Stimulated activated CD4-positive, alpha-beta T cell treated with anti-CD3 and anti-CD28 coated beads, Interleukin-2, amount 100 ng/mL, for 4 hours (primary cell): Measurements from ENCODE around the gene PCDHA13.
"Not testable (repeated sequence)": the region's sequence is repeated elsewhere in the genome, so short reads cannot be mapped to it uniquely, and the experiment has no call there.

Experiments
- DNase-seq: peaks from one replicate; pipeline ENCODE4 v3.0.0-alpha.2; 2020; ENCODE audit warnings: low read depth

The PCDHA13 gene

DNA sequence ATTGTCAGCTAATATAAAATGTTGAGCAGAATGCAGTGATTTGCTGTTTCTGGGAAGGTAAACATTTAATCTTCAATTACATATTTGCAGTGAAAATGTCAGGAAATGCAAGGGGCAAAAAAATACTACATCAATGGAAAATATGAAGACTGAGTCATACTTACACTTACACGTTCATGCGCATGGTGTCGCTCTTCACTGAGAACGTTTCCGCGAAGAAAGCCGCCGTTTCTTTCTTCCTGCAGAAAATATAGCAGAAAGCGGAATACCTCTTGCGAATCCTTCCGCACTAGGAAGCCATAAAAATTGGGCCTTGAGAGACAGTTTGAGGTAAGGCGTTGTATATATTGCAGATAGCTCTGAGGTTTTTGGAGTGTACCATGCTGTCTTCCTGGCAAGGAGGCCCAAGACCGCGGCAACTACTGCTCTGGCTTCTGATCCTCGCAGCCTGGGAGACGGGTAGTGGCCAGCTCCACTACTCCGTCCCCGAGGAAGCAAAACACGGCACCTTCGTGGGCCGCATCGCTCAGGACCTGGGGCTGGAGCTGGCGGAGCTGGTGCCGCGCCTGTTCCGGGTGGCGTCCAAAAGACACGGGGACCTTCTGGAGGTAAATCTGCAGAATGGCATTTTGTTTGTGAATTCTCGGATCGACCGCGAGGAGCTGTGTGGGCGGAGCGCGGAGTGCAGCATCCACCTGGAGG is at the start of gene PCDHA13:
TSS of gene PCDHA13 (plus strand) at position 236 of the 702 bp plus-strand sequence. CDS start at position 381, 145 bp downstream.
- DNase-seq: no peak

- no peak for DNase-seq
These were observed 47.9 kb upstream of the PCDHA13 start, which contains the start of gene PCDHA7 for GRCh38 chr5:140833993-140834392. Gene PCDHA7, plus strand, starts transcription at chr5:140834269. Its CDS starts 115 bp downstream, at chr5:140834384.

DNA sequence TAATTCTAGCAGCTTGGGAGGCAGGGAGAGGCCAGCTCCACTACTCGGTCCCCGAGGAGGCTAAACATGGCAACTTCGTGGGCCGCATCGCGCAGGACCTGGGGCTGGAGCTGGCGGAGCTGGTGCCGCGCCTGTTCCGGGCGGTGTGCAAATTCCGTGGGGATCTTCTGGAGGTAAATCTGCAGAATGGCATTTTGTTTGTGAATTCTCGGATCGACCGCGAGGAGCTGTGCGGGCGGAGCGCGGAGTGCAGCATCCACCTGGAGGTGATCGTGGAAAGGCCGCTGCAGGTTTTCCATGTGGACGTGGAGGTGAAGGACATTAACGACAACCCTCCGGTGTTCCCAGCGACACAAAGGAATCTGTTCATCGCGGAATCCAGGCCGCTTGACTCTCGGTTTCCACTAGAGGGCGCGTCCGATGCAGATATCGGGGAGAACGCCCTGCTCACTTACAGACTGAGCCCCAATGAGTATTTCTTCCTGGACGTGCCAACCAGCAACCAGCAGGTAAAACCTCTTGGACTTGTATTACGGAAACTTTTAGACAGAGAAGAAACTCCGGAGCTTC is 47.4 kb upstream of the PCDHA13 start:
- DNase-seq: not testable (repeated sequence)

DNA sequence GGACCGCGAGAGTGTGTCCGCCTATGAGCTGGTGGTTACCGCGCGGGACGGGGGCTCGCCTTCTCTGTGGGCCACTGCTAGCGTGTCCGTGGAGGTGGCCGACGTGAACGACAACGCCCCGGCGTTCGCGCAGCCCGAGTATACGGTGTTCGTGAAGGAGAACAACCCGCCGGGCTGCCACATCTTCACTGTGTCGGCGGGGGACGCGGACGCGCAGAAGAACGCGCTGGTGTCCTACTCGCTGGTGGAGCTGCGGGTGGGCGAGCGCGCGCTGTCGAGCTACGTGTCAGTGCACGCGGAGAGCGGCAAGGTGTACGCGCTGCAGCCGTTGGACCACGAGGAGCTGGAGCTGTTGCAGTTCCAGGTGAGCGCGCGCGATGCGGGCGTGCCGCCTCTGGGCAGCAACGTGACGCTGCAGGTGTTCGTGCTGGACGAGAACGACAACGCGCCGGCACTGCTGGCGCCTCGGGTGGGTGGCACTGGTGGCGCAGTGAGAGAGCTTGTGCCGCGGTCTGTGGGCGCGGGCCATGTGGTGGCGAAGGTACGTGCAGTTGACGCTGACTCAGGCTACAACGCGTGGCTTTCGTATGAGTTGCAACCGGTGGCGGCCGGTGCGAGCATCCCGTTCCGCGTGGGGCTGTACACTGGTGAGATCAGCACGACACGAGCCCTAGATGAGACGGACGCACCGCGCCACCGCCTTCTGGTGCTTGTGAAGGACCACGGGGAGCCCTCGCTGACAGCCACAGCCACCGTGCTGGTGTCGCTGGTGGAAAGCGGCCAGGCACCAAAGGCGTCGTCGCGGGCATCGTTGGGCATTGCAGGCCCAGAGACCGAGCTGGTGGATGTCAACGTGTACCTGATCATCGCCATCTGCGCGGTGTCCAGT is 46.1 kb upstream of the PCDHA13 start:
- no peak for DNase-seq

DNA sequence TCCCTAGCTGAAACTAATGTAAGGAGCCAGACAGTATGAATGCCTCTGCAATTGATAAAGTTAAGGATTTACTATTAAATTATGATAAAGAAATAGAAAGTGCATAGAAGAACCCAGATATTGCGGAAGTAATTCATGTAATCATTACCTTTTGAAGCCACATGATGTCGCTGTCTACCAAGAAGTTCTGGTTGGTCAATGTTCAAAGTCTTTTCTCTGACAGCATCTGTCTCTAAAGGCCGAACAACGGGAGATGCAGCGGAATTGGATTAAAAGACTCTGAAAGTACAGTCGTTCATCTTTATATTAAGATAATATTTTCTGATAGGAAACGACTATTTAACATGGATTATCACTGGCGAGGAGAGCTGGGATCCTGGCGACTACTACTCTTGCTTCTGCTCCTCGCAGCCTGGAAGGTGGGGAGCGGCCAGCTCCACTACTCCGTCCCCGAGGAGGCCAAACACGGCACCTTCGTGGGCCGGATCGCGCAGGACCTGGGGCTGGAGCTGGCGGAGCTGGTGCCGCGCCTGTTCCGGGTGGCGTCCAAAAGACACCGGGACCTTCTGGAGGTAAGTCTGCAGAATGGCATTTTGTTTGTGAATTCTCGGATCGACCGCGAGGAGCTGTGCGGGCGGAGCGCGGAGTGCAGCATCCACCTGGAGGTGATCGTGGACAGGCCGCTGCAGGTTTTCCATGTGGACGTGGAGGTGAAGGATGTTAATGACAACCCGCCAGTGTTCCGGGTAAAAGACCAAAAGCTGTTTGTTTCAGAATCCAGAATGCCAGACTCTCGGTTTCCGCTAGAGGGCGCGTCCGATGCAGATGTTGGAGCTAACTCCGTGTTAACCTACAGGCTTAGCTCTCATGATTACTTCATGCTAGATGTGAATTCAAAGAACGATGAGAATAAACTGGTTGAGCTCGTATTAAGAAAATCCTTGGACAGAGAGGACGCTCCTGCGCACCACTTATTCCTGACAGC is 40.7 kb upstream of the PCDHA13 start, which contains the start of gene PCDHA8:
TSS of gene PCDHA8 (plus strand) at position 210 of the 985 bp plus-strand sequence. CDS start at position 345, 135 bp downstream.
- no peak for DNase-seq

DNA sequence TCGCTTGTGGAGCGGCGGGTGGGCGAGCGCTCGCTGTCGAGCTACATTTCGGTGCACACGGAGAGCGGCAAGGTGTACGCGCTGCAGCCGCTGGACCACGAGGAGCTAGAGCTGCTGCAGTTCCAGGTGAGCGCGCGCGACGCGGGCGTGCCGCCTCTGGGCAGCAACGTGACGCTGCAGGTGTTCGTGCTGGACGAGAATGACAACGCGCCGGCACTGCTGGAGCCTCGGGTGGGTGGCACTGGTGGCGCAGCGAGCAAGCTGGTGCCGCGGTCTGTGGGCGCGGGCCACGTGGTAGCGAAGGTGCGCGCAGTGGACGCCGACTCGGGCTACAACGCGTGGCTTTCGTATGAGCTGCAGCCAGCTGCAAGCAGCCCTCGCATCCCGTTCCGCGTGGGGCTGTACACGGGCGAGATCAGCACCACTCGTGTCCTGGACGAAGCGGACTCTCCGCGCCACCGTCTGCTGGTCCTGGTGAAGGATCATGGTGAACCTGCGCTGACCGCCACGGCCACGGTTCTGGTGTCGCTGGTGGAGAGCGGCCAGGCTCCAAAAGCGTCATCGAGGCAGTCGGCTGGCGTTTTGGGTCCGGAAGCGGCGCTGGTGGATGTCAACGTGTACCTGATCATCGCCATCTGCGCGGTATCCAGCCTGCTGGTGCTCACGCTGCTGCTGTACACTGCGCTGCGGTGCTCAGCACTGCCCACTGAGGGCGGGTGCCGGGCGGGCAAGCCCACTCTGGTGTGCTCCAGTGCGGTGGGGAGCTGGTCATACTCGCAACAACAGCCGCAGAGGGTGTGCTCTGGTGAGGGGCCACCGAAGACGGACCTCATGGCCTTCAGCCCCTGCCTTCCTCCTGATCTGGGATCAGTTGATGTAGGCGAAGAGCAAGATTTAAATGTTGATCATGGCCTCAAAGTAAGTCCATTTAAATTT is 38.9 kb upstream of the PCDHA13 start:
- DNase-seq: no peak

GRCh38 chr5:140848139-140849102 is 33.5 kb upstream of the PCDHA13 start, which contains the start of gene PCDHA9:
Gene PCDHA9, plus strand, starts transcription at chr5:140848382. Its CDS starts 114 bp downstream, at chr5:140848496.
- not testable (repeated sequence) for DNase-seq

DNA sequence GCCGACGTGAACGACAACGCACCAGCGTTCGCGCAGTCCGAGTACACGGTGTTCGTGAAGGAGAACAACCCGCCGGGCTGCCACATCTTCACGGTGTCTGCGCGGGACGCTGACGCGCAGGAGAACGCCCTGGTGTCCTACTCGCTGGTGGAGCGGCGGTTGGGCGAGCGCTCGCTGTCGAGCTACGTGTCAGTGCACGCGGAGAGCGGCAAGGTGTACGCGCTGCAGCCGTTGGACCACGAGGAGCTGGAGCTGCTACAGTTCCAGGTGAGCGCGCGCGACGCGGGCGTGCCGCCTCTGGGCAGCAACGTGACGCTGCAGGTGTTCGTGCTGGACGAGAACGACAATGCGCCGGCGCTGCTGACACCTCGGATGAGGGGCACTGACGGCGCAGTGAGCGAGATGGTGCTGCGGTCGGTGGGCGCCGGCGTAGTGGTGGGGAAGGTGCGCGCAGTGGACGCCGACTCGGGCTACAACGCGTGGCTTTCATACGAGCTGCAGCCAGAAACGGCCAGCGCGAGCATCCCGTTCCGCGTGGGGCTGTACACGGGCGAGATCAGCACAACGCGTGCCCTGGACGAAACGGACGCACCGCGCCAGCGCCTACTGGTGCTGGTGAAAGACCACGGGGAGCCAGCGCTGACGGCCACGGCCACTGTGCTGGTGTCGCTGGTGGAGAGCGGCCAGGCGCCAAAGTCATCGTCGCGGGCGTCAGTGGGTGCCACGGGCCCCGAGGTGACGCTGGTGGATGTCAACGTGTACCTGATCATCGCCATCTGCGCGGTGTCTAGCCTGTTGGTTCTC is 31.9 kb upstream of the PCDHA13 start:
- not testable (repeated sequence) for DNase-seq

- DNase-seq: no peak
These were observed 25.9 kb upstream of the PCDHA13 start, which contains the start of gene PCDHA10 for GRCh38 chr5:140855772-140856674. Gene PCDHA10, plus strand, starts transcription at chr5:140855897. Its CDS starts 152 bp downstream, at chr5:140856049.

DNA sequence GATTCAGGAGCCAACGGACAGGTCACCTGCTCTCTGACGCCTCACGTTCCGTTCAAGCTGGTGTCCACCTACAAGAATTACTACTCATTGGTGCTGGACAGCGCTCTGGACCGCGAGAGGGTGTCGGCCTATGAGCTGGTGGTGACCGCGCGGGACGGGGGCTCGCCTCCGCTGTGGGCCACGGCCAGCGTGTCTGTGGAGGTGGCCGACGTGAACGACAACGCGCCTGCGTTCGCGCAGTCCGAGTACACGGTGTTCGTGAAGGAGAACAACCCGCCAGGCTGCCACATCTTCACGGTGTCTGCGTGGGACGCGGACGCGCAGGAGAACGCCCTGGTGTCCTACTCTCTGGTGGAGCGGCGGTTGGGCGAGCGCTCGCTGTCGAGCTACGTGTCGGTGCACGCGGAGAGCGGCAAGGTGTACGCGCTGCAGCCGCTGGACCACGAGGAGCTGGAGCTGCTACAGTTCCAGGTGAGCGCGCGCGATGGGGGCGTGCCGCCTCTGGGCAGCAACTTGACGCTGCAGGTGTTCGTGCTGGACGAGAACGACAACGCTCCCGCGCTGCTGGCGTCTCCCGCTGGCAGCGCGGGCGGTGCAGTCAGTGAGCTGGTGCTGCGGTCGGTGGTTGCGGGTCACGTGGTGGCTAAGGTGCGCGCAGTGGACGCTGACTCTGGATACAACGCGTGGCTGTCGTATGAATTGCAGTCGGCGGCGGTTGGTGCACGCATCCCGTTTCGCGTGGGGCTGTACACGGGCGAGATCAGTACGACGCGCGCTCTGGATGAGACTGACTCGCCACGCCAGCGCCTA is 24.5 kb upstream of the PCDHA13 start:
- DNase-seq: no peak

DNA sequence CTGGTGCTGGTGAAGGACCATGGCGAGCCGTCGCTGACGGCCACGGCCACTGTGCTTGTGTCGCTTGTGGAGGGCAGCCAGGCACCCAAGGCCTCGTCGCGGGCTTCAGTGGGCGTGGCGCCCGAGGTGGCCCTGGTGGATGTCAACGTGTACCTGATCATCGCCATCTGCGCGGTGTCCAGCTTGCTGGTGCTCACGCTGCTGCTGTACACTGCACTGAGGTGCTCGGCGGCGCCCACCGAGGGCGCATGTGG is 24.0 kb upstream of the PCDHA13 start:
- DNase-seq: no peak

- DNase-seq: no peak
These were observed 19.3 kb upstream of the PCDHA13 start for GRCh38 chr5:140862441-140863295.

- DNase-seq: no peak
These were observed 13.0 kb upstream of the PCDHA13 start, which contains the start of gene PCDHA11 for GRCh38 chr5:140868721-140869554. Gene PCDHA11, plus strand, starts transcription at chr5:140868957. Its CDS starts 147 bp downstream, at chr5:140869104.

DNA sequence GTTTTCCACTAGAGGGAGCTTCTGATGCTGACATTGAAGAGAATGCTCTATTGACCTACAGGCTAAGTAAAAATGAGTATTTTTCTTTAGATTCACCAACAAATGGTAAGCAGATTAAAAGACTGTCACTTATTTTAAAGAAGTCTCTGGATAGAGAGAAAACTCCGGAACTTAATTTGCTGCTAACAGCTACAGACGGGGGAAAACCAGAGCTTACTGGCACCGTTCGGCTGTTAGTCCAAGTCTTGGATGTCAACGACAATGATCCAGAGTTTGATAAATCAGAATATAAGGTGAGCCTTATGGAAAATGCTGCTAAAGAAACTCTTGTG is 12.4 kb upstream of the PCDHA13 start:
- no peak for DNase-seq
